8988T (cell line): Measurements from ENCODE around the gene NUDCD2.
"Not testable (repeated sequence)": the region's sequence is repeated elsewhere in the genome, so short reads cannot be mapped to it uniquely, and the experiment has no call there.

Experiments used
- DNase-seq: peaks from one replicate; pipeline ENCODE4 v3.0.0; 2011

NUDCD2 gene

GRCh38 chr5:163463063-163463435 lies 3.1 kb upstream of the NUDCD2 start:
- DNase-seq: no peak

- DNase-seq: no peak
Observed at GRCh38 chr5:163460562-163461171, 765 bp upstream of the NUDCD2 start, which contains the start of gene HMMR. HMMR (plus strand) TSS chr5:163460632; CDS start chr5:163460693, 61 bp downstream.

- DNase-seq: no peak
Observed at GRCh38 chr5:163459462-163459818, 462 bp downstream of the NUDCD2 start.

GRCh38 chr5:163458778-163459385 lies 1.0 kb downstream of the NUDCD2 start:
- no peak for DNase-seq

- DNase-seq: no peak
Observed at GRCh38 chr5:163456840-163457239, 3.1 kb downstream of the NUDCD2 start.

GRCh38 chr5:163456029-163456589 lies 3.8 kb downstream of the NUDCD2 start:
- DNase-seq: no peak

- not testable (repeated sequence) for DNase-seq
Observed at GRCh38 chr5:163455406-163455805, 4.5 kb downstream of the NUDCD2 start.

- DNase-seq: no peak
Observed at GRCh38 chr5:163453705-163454104, 6.2 kb downstream of the NUDCD2 start.

GRCh38 chr5:163451489-163451888 lies 8.4 kb downstream of the NUDCD2 start:
- DNase-seq: no peak

GRCh38 chr5:163448491-163448890 lies 11.4 kb downstream of the NUDCD2 start:
- no peak for DNase-seq

GRCh38 chr5:163447875-163448274 lies 12.0 kb downstream of the NUDCD2 start:
- DNase-seq: no peak

GRCh38 chr5:163447191-163447590 lies 12.7 kb downstream of the NUDCD2 start:
- no peak for DNase-seq

- DNase-seq: no peak
Observed at GRCh38 chr5:163445345-163445744, 14.6 kb downstream of the NUDCD2 start.

- DNase-seq: no peak
Observed at GRCh38 chr5:163444526-163444925, 15.4 kb downstream of the NUDCD2 start.

- DNase-seq: no peak
Observed at GRCh38 chr5:163440954-163441353, 18.9 kb downstream of the NUDCD2 start.

- no peak for DNase-seq
Observed at GRCh38 chr5:163439092-163439425, 20.8 kb downstream of the NUDCD2 start.

- peak; percentile 55 for DNase-seq
Observed at GRCh38 chr5:163437309-163438182, 22.4 kb downstream of the NUDCD2 start, which contains the start of gene CCNG1. CCNG1 (plus strand) TSS chr5:163437595; CDS start chr5:163439257, 1,662 bp downstream.

- DNase-seq: no peak
Observed at GRCh38 chr5:163437011-163437308, 22.9 kb downstream of the NUDCD2 start.

- DNase-seq: no peak
Observed at GRCh38 chr5:163436515-163436914, 23.4 kb downstream of the NUDCD2 start.

- DNase-seq: no peak
Observed at GRCh38 chr5:163434401-163434866, 25.5 kb downstream of the NUDCD2 start.

- no peak for DNase-seq
Observed at GRCh38 chr5:163433271-163433670, 26.6 kb downstream of the NUDCD2 start.

- no peak for DNase-seq
Observed at GRCh38 chr5:163432544-163432943, 27.4 kb downstream of the NUDCD2 start.

GRCh38 chr5:163426128-163426527 lies 33.8 kb downstream of the NUDCD2 start:
- not testable (repeated sequence) for DNase-seq

GRCh38 chr5:163424836-163425235 lies 35.1 kb downstream of the NUDCD2 start:
- DNase-seq: no peak
